Bronchial epithelial cell (primary cell): Measurements from ENCODE around the gene GABARAPL1. TPM values are rescaled to one million over a fixed set of nuclear protein-coding genes. Genes with fewer than 3 reads are reported as not detected.

ENCODE experiments used
- total RNA-seq: library from RNA; depleted of rRNA; stranded (reverse); fragments of >200 nt; gene quantifications from 2 replicates; pipeline ENCODE4 v1.2.1, GENCODE V29; 2014

GABARAPL1 gene
- total RNA-seq, 1 donor from 2014 or later, result 21.3 TPM

Other genes with a start within 250 kb of the GABARAPL1 start
- gene CLEC12A, start 241.5 kb upstream of the GABARAPL1 start, total RNA-seq, result not detected in 2 replicates
- not detected in 2 replicates for gene CLEC1B, start 213.8 kb upstream of the GABARAPL1 start, total RNA-seq
- gene CLEC12B, start 202.2 kb upstream of the GABARAPL1 start, total RNA-seq, result not detected in 2 replicates
- not detected in 2 replicates for gene CLEC9A, start 182.2 kb upstream of the GABARAPL1 start, total RNA-seq
- gene CLEC1A, start 113.9 kb upstream of the GABARAPL1 start, total RNA-seq, result not detected in 2 replicates
- gene CLEC7A, start 82.7 kb upstream of the GABARAPL1 start, total RNA-seq, result not detected in 2 replicates
- 0.38 TPM in 1 of 2 replicates, not detected in the other for gene OLR1, start 40.7 kb upstream of the GABARAPL1 start, total RNA-seq
- not detected in 2 replicates for gene TMEM52B, start 33.8 kb upstream of the GABARAPL1 start, total RNA-seq
- gene KLRD1, start 95.0 kb downstream of the GABARAPL1 start, total RNA-seq, result 0.26 and 0.53 TPM in 2 replicates
- gene KLRK1, start 177.2 kb downstream of the GABARAPL1 start, total RNA-seq, result not detected in 2 replicates
- gene KLRC4, start 196.9 kb downstream of the GABARAPL1 start, total RNA-seq, result not detected in 2 replicates
- not detected in 2 replicates for gene KLRC3, start 207.7 kb downstream of the GABARAPL1 start, total RNA-seq
- gene KLRC2, start 223.1 kb downstream of the GABARAPL1 start, total RNA-seq, result not detected in 2 replicates
- gene KLRC1, start 240.5 kb downstream of the GABARAPL1 start, total RNA-seq, result not detected in 2 replicates